OCI-LY3 (cell line): ENCODE results near the gene SRPK2.

Experiments
- H2AFZ ChIP-seq: fragments of 200-600, 300-600 bp; shearing (Covaris generic); 2 replicates; pipeline ENCODE4 v1.6.0; 2014; ENCODE audit warnings: antibody characterized with exemption, low read depth, low read length
- H3K27ac ChIP-seq: fragments of 200-600, 300-600 bp; sonication (generic); 2 replicates; pipeline ENCODE4 v1.5.1; 2014; ENCODE audit warnings: mild to moderate bottlenecking, low read length, moderate library complexity, mixed read lengths
- H3K27me3 ChIP-seq: fragments of 200-600, 300-600 bp; sonication (generic); 2 replicates; pipeline ENCODE4 v1.6.1; 2014; ENCODE audit warnings: low read depth, low read length, mixed read lengths
- H3K36me3 ChIP-seq: fragments of 200-600, 300-600 bp; sonication (generic); replicated peaks from 2 replicates; pipeline ENCODE3; 2014; ENCODE audit warnings: low read depth, low read length, mixed read lengths
- H3K4me1 ChIP-seq: fragments of 300-600, 200-600 bp; sonication (generic); 2 replicates; pipeline ENCODE4 v1.6.1; 2014; ENCODE audit warnings: low read length, mixed read lengths
- H3K4me2 ChIP-seq: fragments of 200-600, 300-600 bp; sonication (generic); 2 replicates; pipeline ENCODE4 v1.6.1; 2014; ENCODE audit warnings: low read length, mixed read lengths
- H3K4me3 ChIP-seq: fragments of 300-600, 200-600 bp; sonication (generic); 2 replicates; pipeline ENCODE4 v1.5.1; 2014; ENCODE audit warnings: antibody characterized with exemption, mild to moderate bottlenecking, low read length, moderate library complexity
- H3K79me2 ChIP-seq: fragments of 300-600, 200-600 bp; shearing (Covaris generic); 2 replicates; pipeline ENCODE4 v1.6.1; 2014; ENCODE audit warnings: mild to moderate bottlenecking, low read length, mixed read lengths
- H3K9ac ChIP-seq: fragments of 300-600, 200-600 bp; shearing (Covaris generic); 2 replicates; pipeline ENCODE4 v1.6.0; 2014; ENCODE audit warnings: mild to moderate bottlenecking, low read length, moderate library complexity
- H3K9me3 ChIP-seq: fragments of 200-600, 300-600 bp; shearing (Covaris generic); 2 replicates; pipeline ENCODE4 v1.6.1; 2014; ENCODE audit warnings: low read length, mixed read lengths; ENCODE audit not compliant: insufficient read depth
- H4K20me1 ChIP-seq: fragments of 200-600, 300-600 bp; sonication (generic); 2 replicates; pipeline ENCODE4 v1.6.1; 2016; ENCODE audit warnings: low read length, mixed read lengths; ENCODE audit not compliant: insufficient read depth
- CTCF ChIP-seq: fragments of 200-600, 300-600 bp; sonication (generic); IDR thresholded peaks from 2 replicates; pipeline ENCODE4 v1.5.1; 2014; ENCODE audit warnings: antibody characterized with exemption, low read length, low read depth
- EZH2phosphoT487 ChIP-seq: fragments of 200-600 bp; shearing (Covaris generic); IDR thresholded peaks from 2 replicates; pipeline ENCODE4 v1.6.1; 2018; ENCODE audit warnings: antibody characterized with exemption, mixed run types, low read depth

SRPK2 gene

GRCh38 chr7:105209433-105209832 lies 179.3 kb downstream of the SRPK2 start:
- Histone ChIP-seq H3K9ac (no peak overlapping the region), H4K20me1 (peaks cover 42% of the 10 kb centered on the region), H3K79me2 (peaks cover 44% of the 10 kb centered on the region), H3K4me2 (no peak overlapping the region), H3K4me3 (no peak overlapping the region), H3K27me3 (no peaks in the 10 kb centered on the region), H2AFZ (no peak overlapping the region), H3K9me3 (no peaks in the 10 kb centered on the region), H3K27ac (no peak overlapping the region), H3K36me3 (no peaks in the 10 kb centered on the region), H3K4me1 (peaks cover 14% of the 10 kb centered on the region)
- no peak for TF ChIP-seq EZH2phosphoT487
- no peak for TF ChIP-seq CTCF

- Histone ChIP-seq H3K9me3 (no peaks in the 10 kb centered on the region), H2AFZ (no peak overlapping the region), H3K36me3 (no peaks in the 10 kb centered on the region), H3K9ac (no peak overlapping the region), H3K79me2 (peaks cover 29% of the 10 kb centered on the region), H3K27ac (no peak overlapping the region), H3K27me3 (no peaks in the 10 kb centered on the region), H3K4me2 (no peak overlapping the region), H3K4me1 (peaks cover 14% of the 10 kb centered on the region), H4K20me1 (peaks cover 24% of the 10 kb centered on the region), H3K4me3 (no peak overlapping the region)
- TF ChIP-seq CTCF, result no peak
- TF ChIP-seq EZH2phosphoT487, result no peak
Measured at GRCh38 chr7:105206985-105207384, 181.7 kb downstream of the SRPK2 start.

GRCh38 chr7:105205592-105206237 lies 183.0 kb downstream of the SRPK2 start:
- H3K27ac ChIP-seq, result no peak overlapping the region
- H3K79me2 ChIP-seq, result peaks cover 27% of the 10 kb centered on the region
- H2AFZ ChIP-seq, result no peak overlapping the region
- no peak overlapping the region for H3K4me2 ChIP-seq
- H3K4me1 ChIP-seq, result peaks cover 9% of the 10 kb centered on the region
- no peak overlapping the region for H3K4me3 ChIP-seq
- H3K27me3 ChIP-seq, result no peaks in the 10 kb centered on the region
- H3K9ac ChIP-seq, result no peak overlapping the region
- no peak for TF ChIP-seq EZH2phosphoT487
- TF ChIP-seq CTCF, result no peak
- no peaks in the 10 kb centered on the region for H3K9me3 ChIP-seq
- H3K36me3 ChIP-seq, result no peaks in the 10 kb centered on the region
- H4K20me1 ChIP-seq, result peaks cover 21% of the 10 kb centered on the region

- H3K27me3 ChIP-seq, result no peaks in the 10 kb centered on the region
- H2AFZ ChIP-seq, result no peak overlapping the region
- TF ChIP-seq EZH2phosphoT487 (no peak), CTCF (no peak)
- H3K4me2 ChIP-seq, result no peak overlapping the region
- H3K9me3 ChIP-seq, result no peaks in the 10 kb centered on the region
- peaks cover 17% of the 10 kb centered on the region for H4K20me1 ChIP-seq
- H3K36me3 ChIP-seq, result no peaks in the 10 kb centered on the region
- peaks cover 22% of the 10 kb centered on the region for H3K79me2 ChIP-seq
- H3K9ac ChIP-seq, result no peak overlapping the region
- H3K4me3 ChIP-seq, result no peak overlapping the region
- H3K27ac ChIP-seq, result no peak overlapping the region
- peaks cover 6% of the 10 kb centered on the region for H3K4me1 ChIP-seq
Measured at GRCh38 chr7:105204953-105205352, 183.8 kb downstream of the SRPK2 start.
